K562 (cell line): ENCODE data around the gene DCTN2. TPM values are rescaled to one million over a fixed set of nuclear protein-coding genes. Genes with fewer than 3 reads are reported as not detected.

Source experiments
- CREM ChIP-seq: IDR thresholded peaks from 2 replicates; pipeline ENCODE4 v1.6.1; 2014; ENCODE audit warnings: antibody characterized with exemption, low read depth
- E4F1 ChIP-seq: fragments of 250-450 bp; sonication (Bioruptor Pico); IDR thresholded peaks from 2 replicates; pipeline ENCODE4 v1.5.0; 2021; ENCODE audit warnings: mild to moderate bottlenecking, borderline replicate concordance
- EGR1 ChIP-seq: fragments of 450-650 bp; conservative IDR thresholded peaks from 2 replicates; pipeline ENCODE4 v1.6.1; 2017; ENCODE audit warnings: mild to moderate bottlenecking
- ELF1 ChIP-seq: fragments of 200-800 bp; sonication (Bioruptor generic); IDR thresholded peaks from 2 replicates; pipeline ENCODE4 v1.6.1; 2016; ENCODE audit warnings: missing genetic modification characterization, missing compliant biosample characterization
- HINFP ChIP-seq: fragments of 450-650 bp; conservative IDR thresholded peaks from 2 replicates; pipeline ENCODE4 v1.6.1; 2016; ENCODE audit warnings: missing genetic modification characterization, low read depth, mild to moderate bottlenecking, control low read depth, missing compliant biosample characterization
- HNRNPK ChIP-seq: fragments of 200-400 bp; formaldehyde crosslinking; IDR thresholded peaks from one replicate; pipeline ENCODE4 v1.6.1; 2018; ENCODE audit warnings: mild to moderate bottlenecking, low read depth, low read length; ENCODE audit not compliant: poor library complexity, severe bottlenecking
- POU5F1 ChIP-seq: fragments of 150-350 bp; IDR thresholded peaks from 2 replicates; pipeline ENCODE4 v1.6.1; 2014; ENCODE audit warnings: borderline replicate concordance, low read length, low read depth, mild to moderate bottlenecking; ENCODE audit not compliant: partially characterized antibody
- PTTG1 ChIP-seq: fragments of 450-650 bp; IDR thresholded peaks from 2 replicates; pipeline ENCODE4 v1.6.1; 2016; ENCODE audit warnings: low read depth, mild to moderate bottlenecking, missing genetic modification characterization, missing compliant biosample characterization
- RAD21 ChIP-seq, 2 experiments: fragments of 250-450 bp in 1 of 2; fragments of 450-650 bp in 1 of 2; sonication (Bioruptor Pico) in 1 of 2; formaldehyde crosslinking in 1 of 2; IDR thresholded peaks in 1 of 2; conservative IDR thresholded peaks in 1 of 2; 2 replicates each; pipeline versions ENCODE4 v1.4.0 to v1.8.0; 2020 to 2022; ENCODE audit warnings: mild to moderate bottlenecking in 2 of 2, moderate library complexity in 1 of 2
- RBM22 ChIP-seq: fragments of 200-400 bp; formaldehyde crosslinking; IDR thresholded peaks from 2 replicates; pipeline ENCODE4 v1.6.1; 2018; ENCODE audit warnings: low read length, low read depth; ENCODE audit not compliant: poor library complexity, severe bottlenecking
- STAT5A ChIP-seq: IDR thresholded peaks from 2 replicates; pipeline ENCODE4 v1.6.1; 2012; ENCODE audit warnings: low read length, inconsistent platforms, borderline replicate concordance
- TAF15 ChIP-seq: fragments of 200-400 bp; formaldehyde crosslinking; IDR thresholded peaks from 2 replicates; pipeline ENCODE4 v1.6.1; 2017; ENCODE audit warnings: mild to moderate bottlenecking, low read depth, low read length, moderate library complexity
- TRIM25 ChIP-seq: fragments of 450-650 bp; IDR thresholded peaks from 2 replicates; pipeline ENCODE4 v1.7.0; 2016; ENCODE audit warnings: borderline replicate concordance
- ZBTB43 ChIP-seq: sonication (generic); formaldehyde crosslinking; IDR thresholded peaks from 2 replicates; pipeline ENCODE4 v1.8.0; 2023; ENCODE audit warnings: mild to moderate bottlenecking, missing genetic modification reagents
- ZKSCAN3 ChIP-seq: fragments of 250-450 bp; sonication (Bioruptor Pico); IDR thresholded peaks from 2 replicates; pipeline ENCODE4 v1.4.0; 2020
- ZNF174 ChIP-seq: fragments of 250-450 bp; sonication (Bioruptor Pico); IDR thresholded peaks from 2 replicates; pipeline ENCODE4 v1.4.0; 2020; ENCODE audit warnings: mild to moderate bottlenecking
- ZNF184 ChIP-seq: sonication (generic); formaldehyde crosslinking; IDR thresholded peaks from 2 replicates; pipeline ENCODE4 v1.5.0; 2020; ENCODE audit warnings: missing genetic modification reagents
- ZNF764 ChIP-seq: fragments of 250-450 bp; sonication (Bioruptor Pico); IDR thresholded peaks from 2 replicates; pipeline ENCODE4 v1.4.0; 2020; ENCODE audit warnings: low read depth, mild to moderate bottlenecking, moderate library complexity
- ZNF780A ChIP-seq: fragments of 250-450 bp; sonication (Bioruptor Pico); IDR thresholded peaks from 2 replicates; pipeline ENCODE4 v1.5.0; 2021; ENCODE audit warnings: mild to moderate bottlenecking
- ZZZ3 ChIP-seq: fragments of 450-650 bp; IDR thresholded peaks from 2 replicates; pipeline ENCODE4 v1.6.1; 2016; ENCODE audit warnings: antibody characterized with exemption, mild to moderate bottlenecking, moderate library complexity
- polyA plus RNA-seq, 8 experiments: library from polyadenylated mRNA; depleted of rRNA in 4 of 8; stranded (reverse) in 5 of 8; unstranded in 3 of 8; fragments of >200 nt; fragmentation: Nextera tagmentation in 2 of 8; fragmentation: Illumina TruSeq in 1 of 8; extraction: Ambion mirVana in 2 of 8; extraction: Trizol in 1 of 8; gene quantifications; 2 replicates each; pipeline versions ENCODE4 v1.2.1 to v1.2.3, GENCODE V29; 2011 to 2014; ENCODE audit warnings: inconsistent platforms in 1 of 8, missing spikeins in 1 of 8
- total RNA-seq, 7 experiments: library from RNA; depleted of rRNA in 6 of 7; stranded (reverse); fragments of >200 nt in 6 of 7; fragmentation: Illumina TruSeq in 2 of 7; extraction: Trizol in 2 of 7; gene quantifications; 2 replicates each; pipeline versions ENCODE4 v1.2.1 to v1.2.3, GENCODE V29; 2011 to 2021; ENCODE audit warnings: low replicate concordance in 1 of 7

DCTN2 gene
- total and polyA plus RNA-seq, 9 of the 15 experiments (the other 6 are each of a cell fraction or from before 2014, with no cell fraction given), result 43.6 to 270 (median 125) TPM

- TF ChIP-seq HINFP (tag), result no peak
- TF ChIP-seq ELF1 (tag), result no peak
- no peak for TF ChIP-seq POU5F1
- no peak for TF ChIP-seq RBM22
- TF ChIP-seq ZNF174 (CRISPR knock-in tag), result no peak
- TF ChIP-seq PTTG1, result no peak
- TF ChIP-seq ZBTB43 (CRISPR knock-in tag), result no peak
- no peak for TF ChIP-seq ZNF764 (CRISPR knock-in tag)
- TF ChIP-seq CREM, result peak; percentile 52; the same call in 1 of the 2 replicates
- TF ChIP-seq TRIM25, result no peak
- TF ChIP-seq TAF15, result no peak
- TF ChIP-seq RAD21 (CRISPR knock-in tag; conservative IDR thresholded peaks at IDR 0.05 in 1 of 2, IDR thresholded peaks at IDR 0.05 in 1 of 2), result no peak
- TF ChIP-seq EGR1, result no peak
- no peak for TF ChIP-seq ZNF780A (CRISPR knock-in tag)
- TF ChIP-seq ZNF184 (CRISPR knock-in tag), result no peak
- TF ChIP-seq ZZZ3, result no peak
- TF ChIP-seq ZKSCAN3 (CRISPR knock-in tag), result no peak
- TF ChIP-seq HNRNPK, result no peak
- TF ChIP-seq E4F1 (CRISPR knock-in tag), result no peak
- TF ChIP-seq STAT5A, result peak; percentile 80
Observed at GRCh38 chr12:57552306-57552651, 5.3 kb upstream of the DCTN2 start (continued).
